Measurements from ENCODE around the gene APBA2. TPM values are rescaled to one million over a fixed set of nuclear protein-coding genes. Genes with fewer than 3 reads are reported as not detected.

The APBA2 gene
- total RNA-seq, 4 donors from 2014 or later, result 1.3 to 7.0 (median 2.4) TPM

DNA sequence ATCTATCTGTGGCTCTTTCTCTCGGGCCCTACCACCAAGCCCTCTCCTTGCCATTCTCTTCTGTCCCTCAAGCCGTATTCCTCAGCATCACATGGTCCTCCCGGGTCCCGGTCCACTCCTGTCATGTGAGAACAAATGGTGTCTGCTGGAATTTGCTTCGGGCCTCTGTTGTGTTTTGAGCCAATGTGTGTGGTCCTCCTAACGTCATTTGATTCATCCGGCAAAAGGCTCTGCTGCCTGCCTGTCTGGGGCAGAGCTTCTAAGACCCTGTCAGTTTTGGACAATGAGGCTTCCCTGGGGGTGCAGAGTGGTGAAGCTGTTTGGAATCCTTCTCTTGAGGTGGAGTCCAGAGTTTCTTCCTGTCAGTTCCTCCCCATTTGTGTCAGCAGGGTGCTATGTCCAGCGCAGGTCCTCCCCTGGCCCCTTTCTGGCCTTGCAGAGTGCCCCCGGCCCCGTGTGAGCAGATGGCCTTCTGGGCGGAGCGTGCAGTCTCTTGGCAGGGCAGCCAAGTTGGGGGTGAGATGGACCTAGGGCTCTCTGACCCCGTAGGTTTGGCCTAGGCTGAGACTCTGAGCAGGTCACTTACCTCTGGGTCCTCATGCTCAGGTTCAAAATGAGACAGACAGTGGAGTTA lies 93.6 kb downstream of the APBA2 start:
- Histone ChIP-seq H3K27me3 (no peaks in the 10 kb centered on the region), H3K9me3 (no peaks in the 10 kb centered on the region), H3K4me3 (no peak overlapping the region), H3K36me3 (no peaks in the 10 kb centered on the region), H3K27ac (no peak overlapping the region), H3K4me1 (no peaks in the 10 kb centered on the region)
- 67% methylated on average over 10 of the region's 13 CpGs for WGBS
- TF ChIP-seq POLR2AphosphoS5 (IDR thresholded peaks at IDR 0.05) (no peak), POLR2A (IDR thresholded peaks at IDR 0.05) (no peak), EP300 (IDR thresholded peaks at IDR 0.05) (no peak)
- TF ChIP-seq, protein P1, sequence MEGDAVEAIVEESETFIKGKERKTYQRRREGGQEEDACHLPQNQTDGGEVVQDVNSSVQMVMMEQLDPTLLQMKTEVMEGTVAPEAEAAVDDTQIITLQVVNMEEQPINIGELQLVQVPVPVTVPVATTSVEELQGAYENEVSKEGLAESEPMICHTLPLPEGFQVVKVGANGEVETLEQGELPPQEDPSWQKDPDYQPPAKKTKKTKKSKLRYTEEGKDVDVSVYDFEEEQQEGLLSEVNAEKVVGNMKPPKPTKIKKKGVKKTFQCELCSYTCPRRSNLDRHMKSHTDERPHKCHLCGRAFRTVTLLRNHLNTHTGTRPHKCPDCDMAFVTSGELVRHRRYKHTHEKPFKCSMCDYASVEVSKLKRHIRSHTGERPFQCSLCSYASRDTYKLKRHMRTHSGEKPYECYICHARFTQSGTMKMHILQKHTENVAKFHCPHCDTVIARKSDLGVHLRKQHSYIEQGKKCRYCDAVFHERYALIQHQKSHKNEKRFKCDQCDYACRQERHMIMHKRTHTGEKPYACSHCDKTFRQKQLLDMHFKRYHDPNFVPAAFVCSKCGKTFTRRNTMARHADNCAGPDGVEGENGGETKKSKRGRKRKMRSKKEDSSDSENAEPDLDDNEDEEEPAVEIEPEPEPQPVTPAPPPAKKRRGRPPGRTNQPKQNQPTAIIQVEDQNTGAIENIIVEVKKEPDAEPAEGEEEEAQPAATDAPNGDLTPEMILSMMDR (IDR thresholded peaks at IDR 0.05), result no peak
- DNase-seq (ENCODE audit: low spot score in 2 of 2), result no peak

- Histone ChIP-seq H3K4me1 (peaks cover 3% of the 10 kb centered on the region), H3K4me3 (no peak overlapping the region), H3K27ac (no peak overlapping the region), H3K27me3 (no peaks in the 10 kb centered on the region), H3K9me3 (no peaks in the 10 kb centered on the region), H3K36me3 (no peaks in the 10 kb centered on the region)
- TF ChIP-seq, protein P1 (IDR thresholded peaks at IDR 0.05), result no peak
- TF ChIP-seq POLR2AphosphoS5 (IDR thresholded peaks at IDR 0.05) (no peak), EP300 (IDR thresholded peaks at IDR 0.05) (no peak), POLR2A (IDR thresholded peaks at IDR 0.05) (no peak)
- DNase-seq (ENCODE audit: low spot score in 2 of 2), result no peak
- 75% methylated on average over 3 of the region's 3 CpGs for WGBS
Observed at GRCh38 chr15:28980709-28981350, 95.1 kb downstream of the APBA2 start.

- H3K9me3 ChIP-seq, result no peaks in the 10 kb centered on the region
- no peak overlapping the region for H3K27ac ChIP-seq
- H3K4me3 ChIP-seq, result no peak overlapping the region
- no peaks in the 10 kb centered on the region for H3K36me3 ChIP-seq
- TF ChIP-seq POLR2A (IDR thresholded peaks at IDR 0.05), result no peak
- TF ChIP-seq POLR2AphosphoS5 (IDR thresholded peaks at IDR 0.05), result no peak
- TF ChIP-seq, protein P1 (IDR thresholded peaks at IDR 0.05), result no peak
- no peak for TF ChIP-seq EP300 (IDR thresholded peaks at IDR 0.05)
- H3K4me1 ChIP-seq, result peaks cover 3% of the 10 kb centered on the region
- H3K27me3 ChIP-seq, result no peaks in the 10 kb centered on the region
- no peak for DNase-seq (ENCODE audit: low spot score in 2 of 2)
Observed at GRCh38 chr15:28981351-28981720, 95.6 kb downstream of the APBA2 start.

- Histone ChIP-seq H3K9me3 (no peaks in the 10 kb centered on the region), H3K4me1 (peaks cover 3% of the 10 kb centered on the region), H3K4me3 (no peak overlapping the region), H3K27me3 (no peaks in the 10 kb centered on the region), H3K36me3 (no peaks in the 10 kb centered on the region), H3K27ac (no peak overlapping the region)
- 86% methylated on average over 4 of the region's 4 CpGs for WGBS
- no peak for DNase-seq (ENCODE audit: low spot score in 2 of 2)
- no peak for TF ChIP-seq EP300 (IDR thresholded peaks at IDR 0.05)
- TF ChIP-seq, protein P1 (IDR thresholded peaks at IDR 0.05), result no peak
- TF ChIP-seq POLR2AphosphoS5 (IDR thresholded peaks at IDR 0.05), result no peak
- no peak for TF ChIP-seq POLR2A (IDR thresholded peaks at IDR 0.05)
Observed at GRCh38 chr15:28981921-28982320, 96.1 kb downstream of the APBA2 start.

GRCh38 chr15:28982886-28983285 lies 97.1 kb downstream of the APBA2 start:
- TF ChIP-seq POLR2AphosphoS5 (IDR thresholded peaks at IDR 0.05), result no peak
- no peak for TF ChIP-seq EP300 (IDR thresholded peaks at IDR 0.05)
- Histone ChIP-seq H3K9me3 (no peaks in the 10 kb centered on the region), H3K4me3 (no peak overlapping the region), H3K4me1 (peaks cover 3% of the 10 kb centered on the region), H3K27ac (no peak overlapping the region), H3K36me3 (no peaks in the 10 kb centered on the region), H3K27me3 (no peaks in the 10 kb centered on the region)
- 98% methylated on average over 6 of the region's 6 CpGs for WGBS
- DNase-seq (ENCODE audit: low spot score in 2 of 2), result no peak
